HG02623 (cell line): ENCODE measurements around the gene ADAP1.
"Not testable (repeated sequence)": the region's sequence is repeated elsewhere in the genome, so short reads cannot be mapped to it uniquely, and the experiment has no call there.

Experiments used
- ATAC-seq: cut with Tn5 transposase; IDR thresholded peaks from one replicate; pipeline ENCODE4 v1.9.1; 2021; ENCODE audit warnings: moderate library complexity; ENCODE audit not compliant: unreplicated experiment

The ADAP1 gene

GRCh38 chr7:960269-960871, 5.9 kb upstream of the ADAP1 start:
- no peak for ATAC-seq

- ATAC-seq = not testable (repeated sequence)
Measured at GRCh38 chr7:959740-960139, 5.3 kb upstream of the ADAP1 start.

GRCh38 chr7:959271-959670, 4.8 kb upstream of the ADAP1 start:
- ATAC-seq = no peak

- ATAC-seq = no peak
Measured at GRCh38 chr7:958221-959200, 4.0 kb upstream of the ADAP1 start.

DNA sequence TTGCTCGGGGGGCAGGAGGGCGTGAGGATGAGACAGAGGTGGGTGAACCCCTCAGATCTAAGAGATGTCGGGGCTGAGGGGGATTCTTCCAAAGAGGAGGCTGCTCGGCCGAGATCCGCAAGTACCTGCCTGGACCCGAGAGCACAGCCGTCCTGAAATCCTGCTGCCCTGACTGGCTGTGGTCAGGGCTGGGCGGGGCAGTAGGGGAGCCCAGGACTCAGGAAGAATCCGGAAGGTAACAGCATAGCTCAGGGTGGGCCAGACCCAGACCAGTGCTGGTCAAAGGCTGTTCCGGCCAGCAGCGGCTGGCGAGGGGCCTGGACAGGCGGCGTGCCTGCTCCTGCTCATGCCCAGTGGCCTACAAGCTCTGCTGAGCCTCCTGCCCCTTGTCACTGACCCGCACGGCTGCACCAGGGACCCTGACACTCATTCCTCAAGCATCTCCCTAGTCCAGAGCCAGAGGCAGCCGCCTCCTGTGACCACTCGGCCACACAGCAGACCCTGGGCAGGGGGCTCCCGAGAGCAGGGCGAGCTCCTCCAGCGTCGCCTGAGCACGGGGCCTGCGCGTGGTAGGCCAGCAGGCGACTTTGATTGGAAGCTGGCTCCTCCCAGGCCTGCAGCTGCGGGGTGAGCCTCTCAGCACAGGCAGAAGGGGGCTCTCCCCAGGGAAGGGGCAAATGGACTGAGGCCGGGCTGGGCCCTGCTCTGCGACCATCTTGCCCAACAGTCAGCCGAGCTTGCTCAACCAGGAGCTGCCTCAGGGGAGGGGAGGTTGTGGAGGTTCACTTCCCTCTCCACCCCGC, 3.1 kb upstream of the ADAP1 start:
- no peak for ATAC-seq

DNA sequence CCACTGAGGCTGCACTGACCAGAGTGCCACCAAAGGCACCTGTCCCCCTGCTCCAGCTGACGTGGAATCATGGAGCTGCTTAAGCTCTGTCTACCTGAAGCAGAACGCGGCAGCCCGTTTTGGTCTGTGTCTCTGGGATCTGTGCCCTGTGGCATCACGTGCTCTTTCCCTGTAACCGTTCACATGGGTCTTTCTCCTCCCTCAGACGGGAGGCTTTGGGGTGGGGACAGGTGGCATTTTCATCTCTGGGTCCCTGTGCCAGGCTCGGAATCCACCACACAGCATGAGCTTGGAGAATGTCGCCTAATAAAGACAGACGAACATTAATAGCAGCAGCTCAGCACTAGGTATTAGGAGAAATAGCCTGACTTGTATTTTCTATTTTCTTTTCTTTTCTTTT, 1.6 kb upstream of the ADAP1 start:
- no peak for ATAC-seq

- ATAC-seq = peak; percentile 17
Measured at GRCh38 chr7:953547-954327, 743 bp downstream of the ADAP1 start.

- ATAC-seq = no peak
Measured at GRCh38 chr7:952548-953441, 1.7 kb downstream of the ADAP1 start.

GRCh38 chr7:951881-952547, 2.5 kb downstream of the ADAP1 start:
- ATAC-seq = no peak

- no peak for ATAC-seq
Measured at GRCh38 chr7:949021-949934, 5.2 kb downstream of the ADAP1 start.

DNA sequence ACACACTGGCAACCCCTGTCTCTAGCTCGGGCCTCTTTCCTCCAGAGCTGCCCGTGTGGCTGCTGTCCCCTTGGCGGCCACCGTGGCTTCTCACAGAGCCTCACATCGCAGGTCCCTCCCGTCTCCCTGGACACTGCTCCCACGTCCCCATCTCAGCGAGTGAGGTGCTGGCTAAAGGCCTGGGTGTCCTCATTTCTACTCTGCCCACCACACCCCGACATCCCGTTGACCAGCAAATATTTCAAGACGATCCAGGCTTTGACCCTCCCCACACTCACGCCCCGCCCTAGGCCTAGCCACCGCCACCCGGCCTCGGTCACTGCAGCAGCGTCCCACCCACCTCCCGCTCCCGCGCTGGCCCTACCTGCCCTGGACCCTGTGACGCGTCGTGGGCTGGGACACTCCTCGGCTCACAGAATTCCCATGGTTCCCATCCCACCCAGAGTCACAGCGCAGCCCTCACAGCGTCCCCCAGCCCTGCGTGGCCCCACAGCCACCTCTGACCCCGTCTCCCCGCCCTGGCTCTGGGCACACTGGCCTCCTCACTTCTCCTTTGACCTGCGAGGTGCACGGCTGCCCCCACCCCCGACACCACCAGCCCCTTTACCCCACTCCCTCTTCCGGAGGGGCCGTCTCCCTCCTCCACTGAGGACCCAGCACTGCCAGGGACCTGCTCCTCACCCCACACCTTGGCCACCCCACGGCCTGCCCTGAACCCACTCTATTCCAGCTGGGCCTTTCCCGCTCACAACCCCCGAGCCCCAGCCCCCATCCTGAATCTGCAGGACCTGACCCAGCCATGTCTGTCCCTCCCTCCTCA, 6.9 kb downstream of the ADAP1 start:
- no peak for ATAC-seq

DNA sequence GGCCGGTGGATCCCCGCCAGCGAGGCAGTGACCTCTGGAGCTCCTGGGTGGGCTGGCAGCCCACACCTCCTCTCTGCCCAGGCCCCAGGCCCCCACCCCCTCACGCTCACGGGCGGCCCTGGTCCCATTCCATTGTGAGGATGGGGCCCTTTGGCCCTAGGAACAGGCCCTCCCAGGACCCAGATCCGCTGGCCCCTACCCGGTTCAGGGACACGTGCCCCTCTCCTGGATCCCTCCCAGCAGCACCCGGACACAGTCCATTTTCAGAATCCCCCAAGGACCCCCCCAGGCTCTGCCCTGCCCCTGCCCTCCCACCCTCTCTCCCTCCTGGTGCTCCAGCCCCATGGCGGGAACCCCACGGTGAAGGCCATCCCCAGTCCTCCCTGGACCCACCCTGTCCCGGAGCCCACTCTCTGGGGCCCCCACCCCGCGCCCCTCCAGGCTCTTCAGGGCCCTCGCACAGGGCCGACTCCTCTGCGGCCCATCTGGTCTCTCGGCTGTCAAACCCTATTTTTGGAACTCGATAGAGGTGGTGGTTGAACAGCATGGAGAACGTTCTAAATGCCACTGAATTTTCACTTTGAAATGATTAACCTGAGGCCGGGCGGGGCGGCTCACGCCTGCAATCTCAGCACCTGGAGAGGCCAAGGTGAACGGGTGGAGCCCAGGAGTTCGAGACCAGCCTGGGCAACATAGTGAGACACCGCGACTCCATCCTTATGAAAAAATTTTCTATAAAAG, 8.1 kb downstream of the ADAP1 start:
- no peak for ATAC-seq

- no peak for ATAC-seq
Measured at GRCh38 chr7:945556-946255, 8.8 kb downstream of the ADAP1 start.

GRCh38 chr7:945147-945555, 9.3 kb downstream of the ADAP1 start:
- no peak for ATAC-seq

- no peak for ATAC-seq
Measured at GRCh38 chr7:944744-945143, 9.7 kb downstream of the ADAP1 start.

GRCh38 chr7:943793-944192, 10.7 kb downstream of the ADAP1 start:
- not testable (repeated sequence) for ATAC-seq
